BJ (cell line): ENCODE data around the gene NFE2L3. TPM values are rescaled to one million over a fixed set of nuclear protein-coding genes. Genes with fewer than 3 reads are reported as not detected.
"Not testable (repeated sequence)": the region's sequence is repeated elsewhere in the genome, so short reads cannot be mapped to it uniquely, and the experiment has no call there.

Experiments
- CTCF ChIA-PET: fragments of 350-600 bp; formaldehyde crosslinking; extraction: SDS; loops from one replicate; lab custom pipeline; 2021; ENCODE audit warnings: antibody characterized with exemption, inconsistent platforms; lab: Yijun Ruan, JAX
- POLR2A ChIA-PET: fragments of 300-600 bp; sonication (Branson Sonifier 250); formaldehyde crosslinking; extraction: SDS; loops from one replicate; lab custom pipeline; 2021; ENCODE audit warnings: antibody characterized with exemption; lab: Charles Lee
- DNase-seq: peaks from one replicate; pipeline ENCODE4 v3.0.0-alpha.2; 2011; ENCODE audit warnings: low read depth
- H3K27me3 ChIP-seq: 2 replicates; pipeline ENCODE4 v1.6.0; 2011; ENCODE audit warnings: low read length; ENCODE audit not compliant: control insufficient read depth, insufficient read depth
- H3K36me3 ChIP-seq: 2 replicates; pipeline ENCODE4 v1.5.1; 2011; ENCODE audit warnings: low read length; ENCODE audit not compliant: control insufficient read depth, insufficient read depth
- H3K4me3 ChIP-seq: 2 replicates; pipeline ENCODE4 v1.5.1; 2011; ENCODE audit warnings: low read depth, mild to moderate bottlenecking, control low read depth, low read length
- CTCF ChIP-seq: IDR thresholded peaks from 2 replicates; pipeline ENCODE4 v1.5.1; 2011; ENCODE audit warnings: low read depth, mild to moderate bottlenecking, control low read depth, inconsistent platforms, low read length, moderate library complexity; ENCODE audit not compliant: insufficient read depth
- polyA plus RNA-seq: library from polyadenylated mRNA; depleted of rRNA; stranded (reverse); fragments of >200 nt; gene quantifications from 2 replicates; pipeline ENCODE4 v1.2.3, GENCODE V29; 2011

Gene NFE2L3
- polyA plus RNA-seq, 1 experiment: 2.6 TPM

GRCh38 chr7:26182283-26182682 lies 30.3 kb downstream of the NFE2L3 start:
- no peak for DNase-seq
- POLR2A ChIA-PET: interaction anchor here (0.6 kb wide), 1 partner anchor 186 kb away, joined by 3 read pairs; no protein-coding TSS in a partner anchor
- Histone ChIP-seq H3K4me3 (no peak overlapping the region), H3K36me3 (no peaks in the 10 kb centered on the region), H3K27me3 (no peaks in the 10 kb centered on the region)
- CTCF ChIA-PET: interaction anchor here (1.9 kb wide), 1 partner anchor 11 kb away, joined by 5 read pairs; no protein-coding TSS in a partner anchor
- TF ChIP-seq CTCF: no peak

GRCh38 chr7:26182706-26183105 lies 30.7 kb downstream of the NFE2L3 start:
- CTCF ChIA-PET: interaction anchor here (1.0 to 1.9 kb wide), 2 partner anchors 11 to 15 kb away, joined by 4 to 5 read pairs; no protein-coding TSS in a partner anchor
- no peaks in the 10 kb centered on the region for H3K36me3 ChIP-seq
- POLR2A ChIA-PET: no interaction called here

GRCh38 chr7:26183545-26184280 lies 31.7 kb downstream of the NFE2L3 start:
- H3K27me3 ChIP-seq: no peaks in the 10 kb centered on the region
- TF ChIP-seq CTCF: no peak
- H3K4me3 ChIP-seq: no peak overlapping the region
- DNase-seq: no peak
- POLR2A ChIA-PET: no interaction called here
- CTCF ChIA-PET: interaction anchor here (1.0 kb wide), 1 partner anchor 14 kb away, joined by 4 read pairs; no protein-coding TSS in a partner anchor
- no peaks in the 10 kb centered on the region for H3K36me3 ChIP-seq

More at GRCh38 chr7:26182706-26183105, 30.7 kb downstream of the NFE2L3 start:
- Histone ChIP-seq H3K4me3 (no peak overlapping the region), H3K27me3 (no peaks in the 10 kb centered on the region)
- no peak for DNase-seq
- TF ChIP-seq CTCF: no peak

- H3K36me3 ChIP-seq, H3K4me3 ChIP-seq, DNase-seq, POLR2A ChIA-PET, CTCF ChIA-PET, H3K27me3 ChIP-seq: not testable (repeated sequence)
These were observed 32.5 kb downstream of the NFE2L3 start for GRCh38 chr7:26184281-26185101.

- POLR2A ChIA-PET: no interaction called here
- no peak for DNase-seq
- CTCF ChIA-PET: no interaction called here
- no peak for TF ChIP-seq CTCF
- Histone ChIP-seq H3K27me3 (no peaks in the 10 kb centered on the region), H3K4me3 (no peak overlapping the region), H3K36me3 (peaks cover 3% of the 10 kb centered on the region; the same call in 1 of the 2 replicates)
These were observed 33.3 kb downstream of the NFE2L3 start for GRCh38 chr7:26185131-26185843.
